Stimulated activated CD8-positive, alpha-beta memory T cell treated with anti-CD3 and anti-CD28 coated beads, Interleukin-2, amount 100 ng/mL, for 48 hours (primary cell): ENCODE results near the gene LY6G5C.

ENCODE experiments used
- DNase-seq, 2 donors: peaks; one replicate each; pipeline ENCODE4 v3.0.0-alpha.2; 2020; ENCODE audit warnings: low read depth in 2 of 2

The LY6G5C gene

DNA sequence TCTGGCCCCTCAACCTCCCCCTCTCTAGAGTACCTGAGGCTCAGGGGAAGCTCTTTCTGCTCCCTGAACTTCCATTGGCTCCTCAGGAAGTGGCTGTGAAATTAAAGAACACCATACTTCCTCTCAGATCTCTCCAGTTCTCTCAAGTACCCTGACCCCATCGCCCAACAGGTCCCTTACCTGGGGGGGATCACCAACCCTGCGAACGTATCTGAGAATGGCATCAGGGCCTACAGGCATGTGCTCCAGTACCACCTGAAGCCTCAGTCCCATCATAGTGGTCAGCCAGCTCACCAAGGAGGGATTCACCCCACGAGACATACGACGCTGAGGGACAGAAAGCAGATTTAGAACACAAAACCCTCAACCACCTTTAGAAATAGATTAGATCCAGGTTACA lies 40.3 kb downstream of the LY6G5C start:
- no peak for DNase-seq

DNA sequence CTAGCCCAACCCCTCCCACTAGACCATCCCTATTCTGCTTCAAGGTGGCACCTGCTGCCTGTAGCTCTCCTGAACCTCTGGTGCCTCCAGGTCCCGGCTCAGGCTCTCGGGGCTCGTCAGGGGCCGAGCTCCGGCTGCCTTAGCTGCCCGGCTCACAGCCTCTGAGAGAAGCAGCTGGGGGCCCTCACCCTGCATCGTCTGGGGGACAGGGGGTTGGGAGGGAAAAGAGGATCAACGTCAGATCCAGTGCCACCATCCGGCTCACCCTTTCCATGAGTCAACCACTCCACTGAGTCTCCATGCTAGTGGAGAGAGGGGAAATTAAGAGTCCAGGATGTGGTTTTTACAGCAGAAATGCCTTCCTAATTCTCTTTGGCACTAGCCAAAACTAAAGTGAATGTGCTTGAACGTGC lies 41.4 kb downstream of the LY6G5C start:
- DNase-seq = no peak

DNA sequence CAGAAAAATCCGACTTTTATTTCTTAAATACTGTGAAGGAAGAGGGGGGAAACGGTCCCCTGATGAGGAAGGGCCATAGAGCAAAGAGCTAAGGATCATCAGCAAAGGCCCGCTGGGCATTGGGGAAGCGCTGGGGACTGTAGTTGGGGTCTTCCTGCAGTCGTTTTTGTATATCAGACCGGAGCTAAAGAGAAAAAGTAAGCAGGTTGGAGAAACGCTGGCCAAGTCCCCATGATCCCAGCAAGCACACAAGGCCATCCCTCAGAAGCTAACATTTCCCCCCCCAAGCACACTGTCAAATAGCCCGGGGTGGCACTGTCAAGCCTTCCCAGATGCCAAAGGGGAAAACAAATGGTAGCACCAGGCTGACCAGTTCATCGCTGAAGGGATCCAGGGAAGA lies 41.8 kb downstream of the LY6G5C start:
- DNase-seq = no peak

DNA sequence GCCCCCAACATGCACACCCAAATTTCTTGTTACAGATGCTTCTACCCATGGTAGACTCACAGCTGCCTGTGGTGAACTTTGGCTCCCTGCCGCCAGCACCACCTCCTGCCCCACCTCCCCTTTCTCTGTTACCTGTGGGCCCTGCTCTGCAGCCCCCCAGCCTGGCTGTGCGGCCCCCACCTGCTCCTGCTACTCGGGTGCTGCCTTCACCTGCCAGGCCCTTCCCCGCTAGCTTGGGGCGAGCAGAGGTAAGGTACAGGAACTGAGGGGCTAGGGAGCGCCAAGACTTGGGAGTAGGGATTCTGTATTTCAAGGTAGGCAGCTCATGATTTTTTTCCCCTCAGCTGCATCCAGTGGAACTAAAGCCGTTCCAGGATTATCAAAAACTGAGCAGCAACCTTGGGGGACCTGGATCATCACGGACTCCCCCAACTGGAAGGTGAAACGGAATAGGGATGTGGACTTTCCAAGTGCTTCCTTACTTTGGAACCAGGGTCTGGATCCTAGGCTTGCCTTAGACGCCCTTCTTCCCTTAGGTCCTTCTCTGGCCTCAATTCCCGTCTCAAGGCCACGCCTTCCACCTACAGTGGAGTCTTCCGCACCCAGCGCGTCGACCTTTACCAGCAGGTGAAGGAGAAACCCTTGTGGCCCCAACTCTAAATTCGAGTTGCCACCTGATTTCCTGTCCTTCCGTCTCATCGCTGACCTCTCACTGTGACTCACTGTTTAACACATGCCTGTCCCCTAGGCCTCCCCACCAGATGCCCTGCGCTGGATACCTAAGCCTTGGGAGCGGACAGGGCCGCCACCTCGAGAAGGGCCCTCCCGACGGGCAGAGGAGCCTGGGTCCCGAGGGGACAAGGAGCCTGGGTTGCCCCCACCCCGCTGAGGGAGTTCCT lies 43.9 kb downstream of the LY6G5C start:
- DNase-seq = no peak

- DNase-seq = no peak
These were observed 45.8 kb downstream of the LY6G5C start for GRCh38 chr6:31634969-31635575.

DNA sequence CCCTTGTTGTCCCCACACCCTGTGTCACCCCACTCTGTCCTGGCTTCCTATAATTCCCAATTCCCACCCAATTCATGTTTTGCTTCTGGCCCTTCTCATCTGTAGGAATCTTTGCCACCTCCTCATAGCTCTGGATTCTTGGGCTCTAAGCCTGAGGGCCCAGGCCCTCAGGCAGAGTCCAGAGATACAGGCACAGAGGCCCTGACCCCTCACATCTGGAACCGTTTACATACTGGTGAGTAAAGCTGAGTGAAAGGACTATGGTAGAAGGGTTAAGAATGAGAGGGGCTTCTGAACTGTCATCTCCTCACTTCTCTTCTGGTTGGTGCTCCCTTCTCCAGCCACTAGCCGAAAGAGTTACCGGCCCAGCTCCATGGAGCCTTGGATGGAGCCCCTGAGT lies 46.7 kb downstream of the LY6G5C start:
- no peak for DNase-seq

DNA sequence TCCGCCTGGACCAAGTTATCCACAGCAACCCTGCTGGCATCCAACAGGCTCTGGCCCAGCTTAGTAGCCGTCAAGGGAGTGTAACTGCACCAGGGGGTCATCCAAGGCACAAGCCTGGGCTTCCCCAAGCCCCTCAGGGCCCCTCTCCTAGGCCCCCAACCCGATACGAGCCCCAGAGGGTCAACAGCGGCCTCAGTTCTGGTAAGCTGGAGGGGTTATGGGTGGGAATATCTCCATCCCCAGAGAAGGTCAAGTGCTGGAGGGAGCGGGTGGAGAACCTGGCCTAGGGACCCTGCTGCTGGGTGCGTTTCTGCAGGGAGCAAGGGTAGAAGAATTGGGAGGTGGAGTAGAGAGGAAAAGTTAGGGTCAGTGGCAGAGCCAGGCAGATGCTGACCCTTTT lies 47.4 kb downstream of the LY6G5C start:
- no peak for DNase-seq

DNA sequence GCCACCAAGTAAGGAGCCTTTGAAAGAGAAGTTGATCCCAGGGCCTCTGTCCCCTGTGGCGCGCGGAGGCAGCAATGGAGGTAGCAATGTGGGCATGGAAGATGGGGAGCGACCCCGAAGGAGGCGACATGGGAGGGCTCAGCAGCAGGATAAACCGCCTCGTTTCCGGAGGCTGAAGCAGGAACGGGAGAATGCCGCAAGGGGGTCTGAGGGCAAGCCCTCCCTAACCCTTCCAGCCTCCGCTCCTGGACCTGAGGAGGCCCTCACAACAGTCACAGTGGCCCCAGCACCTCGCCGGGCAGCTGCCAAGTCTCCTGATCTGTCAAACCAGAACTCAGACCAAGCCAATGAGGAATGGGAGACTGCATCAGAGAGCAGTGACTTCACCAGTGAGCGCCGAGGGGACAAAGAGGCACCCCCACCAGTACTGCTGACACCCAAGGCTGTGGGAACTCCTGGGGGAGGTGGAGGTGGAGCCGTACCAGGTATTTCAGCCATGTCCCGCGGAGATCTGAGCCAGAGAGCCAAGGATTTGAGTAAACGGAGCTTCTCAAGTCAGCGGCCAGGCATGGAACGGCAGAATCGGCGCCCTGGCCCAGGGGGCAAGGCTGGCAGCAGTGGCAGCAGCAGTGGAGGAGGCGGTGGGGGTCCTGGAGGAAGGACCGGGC lies 48.5 kb downstream of the LY6G5C start:
- DNase-seq = no peak

DNA sequence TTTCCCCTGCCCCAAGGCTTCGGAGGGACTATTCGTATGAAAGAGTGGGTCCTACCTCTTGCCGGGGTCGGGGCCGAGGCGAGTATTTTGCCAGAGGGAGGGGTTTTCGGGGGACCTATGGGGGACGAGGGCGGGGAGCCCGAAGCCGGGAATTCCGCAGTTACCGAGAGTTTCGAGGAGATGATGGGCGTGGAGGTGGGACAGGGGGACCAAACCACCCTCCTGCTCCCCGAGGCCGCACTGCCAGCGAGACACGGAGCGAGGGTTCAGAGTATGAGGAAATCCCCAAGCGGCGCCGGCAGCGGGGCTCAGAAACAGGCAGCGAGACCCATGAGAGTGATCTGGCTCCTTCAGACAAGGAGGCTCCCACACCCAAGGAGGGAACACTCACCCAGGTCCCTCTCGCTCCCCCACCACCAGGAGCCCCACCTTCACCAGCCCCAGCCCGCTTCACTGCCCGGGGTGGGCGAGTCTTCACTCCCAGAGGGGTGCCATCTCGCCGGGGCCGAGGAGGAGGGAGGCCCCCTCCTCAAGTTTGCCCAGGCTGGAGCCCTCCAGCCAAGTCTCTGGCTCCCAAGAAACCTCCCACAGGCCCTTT lies 49.1 kb downstream of the LY6G5C start:
- DNase-seq = no peak

- DNase-seq = no peak
These were observed 49.7 kb downstream of the LY6G5C start for GRCh38 chr6:31631209-31631608.

- DNase-seq = no peak
These were observed 50.5 kb downstream of the LY6G5C start for GRCh38 chr6:31630177-31630934.

- no peak for DNase-seq
These were observed 51.9 kb downstream of the LY6G5C start for GRCh38 chr6:31629014-31629413.

DNA sequence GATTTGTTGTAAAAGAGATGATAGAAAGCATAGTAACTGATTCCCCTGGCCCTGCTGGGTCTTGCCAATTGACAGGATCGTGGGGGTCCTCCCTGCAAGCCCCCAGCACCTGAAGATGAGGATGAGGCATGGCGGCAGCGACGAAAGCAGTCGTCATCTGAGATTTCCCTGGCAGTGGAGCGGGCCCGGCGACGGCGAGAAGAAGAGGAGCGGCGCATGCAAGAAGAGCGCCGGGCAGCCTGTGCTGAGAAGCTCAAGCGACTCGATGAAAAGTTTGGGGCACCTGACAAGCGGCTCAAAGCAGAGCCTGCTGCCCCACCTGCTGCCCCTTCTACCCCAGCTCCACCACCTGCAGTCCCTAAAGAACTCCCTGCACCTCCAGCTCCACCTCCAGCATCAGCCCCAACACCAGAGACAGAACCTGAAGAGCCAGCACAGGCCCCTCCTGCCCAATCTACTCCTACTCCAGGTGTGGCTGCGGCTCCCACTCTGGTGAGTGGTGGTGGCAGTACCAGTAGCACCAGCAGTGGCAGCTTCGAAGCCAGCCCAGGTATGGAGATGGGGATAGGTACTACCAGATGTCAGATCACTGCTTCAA lies 53.1 kb downstream of the LY6G5C start:
- no peak for DNase-seq

GRCh38 chr6:31626952-31627351 lies 53.9 kb downstream of the LY6G5C start:
- DNase-seq = no peak
